HG02973 (cell line): ENCODE data around the gene BNIP5.
A peak's percentile ranks its signal among the peaks of the same experiment; 100 is the strongest.

Experiments
- ATAC-seq: cut with Tn5 transposase; IDR thresholded peaks from one replicate; pipeline ENCODE4 v1.9.1; 2021; ENCODE audit warnings: moderate library complexity; ENCODE audit not compliant: unreplicated experiment

The BNIP5 gene

DNA sequence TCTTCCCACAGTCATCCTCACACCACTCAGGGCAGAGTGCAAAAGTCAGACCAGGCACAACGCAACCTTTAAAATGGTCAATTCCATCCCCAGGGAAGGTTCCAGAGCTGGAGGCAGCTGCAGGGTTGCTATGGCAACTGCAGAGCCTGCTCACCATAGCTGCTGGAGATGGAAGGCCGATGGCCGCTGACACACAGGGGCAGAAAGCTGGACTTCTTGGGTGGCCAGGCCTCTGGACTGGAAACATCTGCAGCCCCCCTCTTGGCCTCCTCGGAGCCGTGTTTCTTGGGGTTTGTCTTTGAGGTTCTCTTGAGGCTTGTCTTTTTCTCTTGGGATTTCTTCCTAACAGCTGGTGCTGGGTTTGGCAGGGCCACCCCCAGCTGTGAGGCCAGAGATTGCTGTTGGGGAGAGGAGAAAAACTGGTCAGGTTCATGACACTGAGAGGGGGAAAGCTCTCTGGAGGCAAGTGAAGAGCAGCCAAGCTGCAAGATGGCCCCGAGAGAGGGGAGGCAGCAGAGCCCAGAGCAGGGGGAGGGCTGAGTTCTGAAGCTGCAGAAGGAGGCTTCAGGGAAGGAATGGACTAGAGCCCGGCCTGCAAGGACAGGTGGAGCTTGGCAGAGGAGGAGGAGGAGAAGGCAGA is 10.2 kb downstream of the BNIP5 start:
- ATAC-seq, result no peak

- no peak for ATAC-seq
These were observed 12.0 kb downstream of the BNIP5 start for GRCh38 chr6:36324715-36325114.

DNA sequence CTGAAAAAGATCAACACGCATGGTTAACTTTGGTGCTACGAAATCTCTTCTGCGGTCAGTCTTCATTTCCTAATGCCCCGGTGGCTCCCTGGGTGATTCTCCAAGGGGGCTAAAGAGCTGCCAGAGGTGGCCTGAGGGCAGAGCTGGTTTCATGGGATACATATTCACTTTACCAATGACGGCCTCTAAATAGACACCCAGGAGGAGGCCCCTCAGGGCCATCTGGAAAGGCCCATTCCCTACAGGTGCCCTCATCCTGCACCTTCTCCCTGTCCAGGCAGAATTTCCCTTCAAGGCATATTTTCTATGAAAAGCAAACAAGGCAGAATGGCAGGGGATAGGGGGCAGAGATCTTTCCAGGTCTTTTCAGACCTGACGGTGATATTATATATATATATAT is 12.5 kb downstream of the BNIP5 start:
- ATAC-seq, result no peak

DNA sequence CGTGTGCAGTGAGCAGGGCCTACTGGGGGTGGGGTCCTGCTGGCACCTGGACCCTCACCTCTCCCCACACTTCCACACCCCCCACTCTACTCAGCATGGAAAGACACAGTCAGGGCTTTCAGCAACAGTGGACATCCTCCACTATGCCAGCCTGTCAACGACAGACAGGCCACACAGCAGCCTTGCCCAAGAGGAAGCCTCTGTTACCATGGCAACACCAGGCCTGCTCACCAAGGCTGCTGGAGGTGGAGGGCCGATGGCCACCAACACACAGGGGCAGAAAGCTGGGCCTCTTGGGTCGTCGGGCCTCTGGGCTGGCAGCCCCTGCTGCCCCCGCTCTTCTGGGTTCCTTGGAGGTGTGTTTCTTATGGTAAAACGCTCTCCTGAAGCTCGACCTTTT is 13.6 kb downstream of the BNIP5 start:
- no peak for ATAC-seq

GRCh38 chr6:36322591-36322990 is 14.1 kb downstream of the BNIP5 start:
- no peak for ATAC-seq

DNA sequence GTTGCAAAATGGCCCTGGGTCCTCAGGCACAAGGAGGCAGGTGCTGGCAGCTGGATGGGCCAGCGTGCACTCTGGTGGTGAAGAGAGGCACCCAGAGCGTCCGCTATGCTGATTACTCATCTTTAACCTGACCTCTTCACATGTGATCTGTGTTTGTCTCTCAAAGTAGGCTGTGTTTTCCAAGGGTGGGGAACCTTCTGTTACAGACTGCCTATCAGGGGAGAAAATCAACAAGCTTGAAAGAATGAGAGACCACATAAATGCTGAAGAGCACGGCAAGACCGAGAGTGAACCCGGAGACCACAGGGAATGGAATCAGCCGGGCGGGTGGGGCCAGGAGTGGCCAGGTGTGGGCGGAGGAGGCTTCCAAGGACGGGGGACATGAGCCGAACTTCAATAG is 16.2 kb downstream of the BNIP5 start:
- ATAC-seq, result no peak

GRCh38 chr6:36319821-36320220 is 16.9 kb downstream of the BNIP5 start:
- no peak for ATAC-seq

DNA sequence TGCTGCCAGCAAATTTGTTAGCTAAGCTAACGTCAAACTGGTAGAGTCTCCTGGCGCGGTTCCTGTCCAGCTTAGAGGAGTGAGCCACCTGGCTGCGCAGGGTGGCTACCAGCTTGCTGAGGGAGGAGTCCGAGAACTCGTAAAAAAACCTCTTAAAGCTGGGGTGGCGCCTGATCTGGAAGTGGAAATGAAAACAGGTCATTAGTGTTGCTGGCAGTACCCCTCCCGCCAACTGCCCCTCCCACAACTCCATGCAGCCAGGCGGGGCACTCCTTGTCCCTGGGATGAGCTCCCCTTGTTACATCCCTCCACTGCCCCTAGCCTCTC is 17.3 kb downstream of the BNIP5 start:
- ATAC-seq, result no peak

DNA sequence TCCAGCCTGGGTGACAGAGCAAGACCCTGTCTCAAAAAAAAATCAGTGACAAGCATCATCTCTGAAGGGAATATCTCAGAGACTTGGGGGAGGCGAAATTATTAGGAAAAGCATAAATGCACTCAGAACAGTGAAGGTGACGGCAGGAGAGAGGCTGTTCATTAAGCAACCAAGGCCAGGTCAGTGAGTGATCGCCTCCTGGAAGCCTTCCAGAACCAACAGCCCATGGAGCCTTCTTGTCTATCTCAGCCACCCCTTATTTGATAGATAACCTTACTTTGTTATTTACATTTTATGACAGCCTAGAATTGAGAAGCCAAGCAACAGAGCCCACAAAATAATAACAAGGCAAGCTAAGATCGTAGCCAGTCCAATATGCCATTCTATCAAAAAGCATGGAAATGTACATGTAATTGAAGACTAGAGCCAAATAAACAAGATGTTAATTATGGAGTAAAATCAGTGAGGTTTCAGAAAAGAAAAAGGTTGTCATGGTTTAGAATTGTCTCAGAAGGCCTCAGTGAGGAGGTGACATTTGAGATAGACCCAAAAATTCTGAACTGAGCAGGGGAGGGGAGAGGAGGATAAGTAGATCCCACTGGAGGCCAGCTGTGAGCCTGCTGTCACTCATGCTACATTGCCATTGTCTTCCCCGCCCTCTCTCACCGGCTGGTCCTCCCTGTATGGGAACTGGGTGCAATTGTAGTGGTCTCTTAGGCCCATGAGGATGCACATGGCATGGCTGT is 17.8 kb downstream of the BNIP5 start:
- no peak for ATAC-seq

GRCh38 chr6:36317623-36318022 is 19.1 kb downstream of the BNIP5 start:
- no peak for ATAC-seq

DNA sequence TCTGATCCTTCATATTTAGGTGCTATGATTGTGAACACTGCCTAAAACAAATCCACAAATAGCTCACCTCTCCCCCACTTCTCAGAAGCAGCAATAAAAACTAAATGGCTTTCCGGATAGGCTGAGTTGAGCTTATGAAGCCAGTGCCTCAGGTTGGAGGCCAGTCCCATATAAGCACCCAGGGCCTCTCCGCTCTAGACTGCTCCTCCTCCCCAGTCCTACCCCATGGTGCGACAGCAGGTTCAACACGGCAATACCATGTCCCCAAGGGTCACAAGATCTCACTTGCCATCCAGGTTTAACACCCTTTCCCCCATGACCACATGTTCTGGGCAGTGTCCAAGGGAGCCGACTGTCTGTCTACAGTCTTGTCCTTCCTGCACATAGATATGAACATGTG is 20.8 kb downstream of the BNIP5 start:
- no peak for ATAC-seq

DNA sequence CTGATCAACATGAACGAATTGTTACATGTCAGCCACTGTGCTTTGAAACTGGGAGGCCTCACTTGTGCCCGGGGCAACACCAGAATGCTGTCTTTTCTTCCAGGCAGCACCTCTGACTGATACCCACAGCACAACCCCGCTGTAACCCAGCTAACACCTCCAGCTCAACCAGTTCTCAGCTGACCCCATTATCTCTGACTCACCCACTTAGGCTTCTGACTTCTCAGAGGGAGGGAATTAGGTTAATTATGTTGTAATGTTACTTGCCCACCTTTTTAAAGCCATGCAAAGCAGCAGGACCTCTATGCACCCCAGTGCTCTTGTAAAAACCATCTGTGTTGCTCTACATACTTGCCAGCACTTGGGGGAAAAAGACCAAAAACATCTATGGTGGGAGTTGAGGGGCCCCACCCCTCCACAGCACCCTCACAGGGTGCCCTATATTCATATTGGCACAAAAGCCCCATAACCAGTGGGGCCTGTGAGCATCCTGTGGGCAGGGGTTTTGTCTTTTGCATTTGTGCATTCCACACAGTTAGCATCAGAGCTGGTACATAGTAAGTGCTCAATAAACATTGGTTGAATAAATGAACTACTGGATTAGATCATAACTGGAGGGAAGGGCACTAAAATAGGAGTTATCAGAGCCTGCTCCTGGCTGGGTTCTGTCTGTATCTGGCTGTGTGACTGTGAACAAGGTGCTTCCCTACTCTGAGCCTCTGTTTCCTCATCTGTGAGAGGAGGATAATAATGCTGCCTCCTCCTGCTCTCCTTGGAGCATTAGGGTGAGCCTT is 22.3 kb downstream of the BNIP5 start:
- no peak for ATAC-seq

GRCh38 chr6:36313649-36313936 is 23.1 kb downstream of the BNIP5 start:
- ATAC-seq, result no peak

DNA sequence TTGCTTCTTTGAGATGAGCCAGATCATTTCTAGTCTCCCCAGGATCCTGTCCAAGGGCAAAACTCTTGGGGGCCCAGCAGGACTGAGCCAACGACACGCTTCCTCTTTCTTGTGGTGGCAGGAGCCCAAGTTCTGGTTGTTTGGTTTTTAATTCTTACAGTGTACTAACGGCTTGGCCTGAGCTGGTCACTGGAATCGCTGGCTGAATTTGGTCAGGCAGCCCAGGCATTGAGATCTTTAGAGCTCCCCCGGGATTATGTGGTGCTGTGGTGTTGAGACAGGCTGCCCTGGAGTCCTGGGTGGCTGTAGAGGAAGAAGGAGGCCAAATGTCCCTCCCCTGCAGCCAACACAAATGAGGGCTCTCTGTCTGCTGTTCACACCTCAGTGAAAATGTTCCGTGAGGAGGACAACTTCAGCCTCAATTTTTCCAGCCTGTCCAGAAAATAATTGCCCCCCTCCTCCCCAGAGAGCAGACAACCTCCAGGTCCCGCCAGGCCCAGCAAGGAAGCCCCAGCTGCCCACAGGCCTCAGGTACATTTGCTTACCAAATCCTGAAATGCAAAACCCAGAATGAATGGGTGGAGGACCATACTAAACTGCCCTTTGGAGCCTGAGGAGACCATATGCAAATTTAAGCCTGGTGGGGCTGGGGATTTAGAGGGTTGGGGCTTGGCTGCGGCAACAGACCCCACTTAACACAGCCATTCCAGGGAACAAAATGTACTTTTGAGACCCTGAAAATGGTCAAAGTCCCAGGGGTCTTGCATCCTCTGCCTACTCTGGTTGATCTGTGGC is 23.6 kb downstream of the BNIP5 start:
- ATAC-seq, result no peak

GRCh38 chr6:36309900-36310299 is 26.8 kb downstream of the BNIP5 start:
- no peak for ATAC-seq

DNA sequence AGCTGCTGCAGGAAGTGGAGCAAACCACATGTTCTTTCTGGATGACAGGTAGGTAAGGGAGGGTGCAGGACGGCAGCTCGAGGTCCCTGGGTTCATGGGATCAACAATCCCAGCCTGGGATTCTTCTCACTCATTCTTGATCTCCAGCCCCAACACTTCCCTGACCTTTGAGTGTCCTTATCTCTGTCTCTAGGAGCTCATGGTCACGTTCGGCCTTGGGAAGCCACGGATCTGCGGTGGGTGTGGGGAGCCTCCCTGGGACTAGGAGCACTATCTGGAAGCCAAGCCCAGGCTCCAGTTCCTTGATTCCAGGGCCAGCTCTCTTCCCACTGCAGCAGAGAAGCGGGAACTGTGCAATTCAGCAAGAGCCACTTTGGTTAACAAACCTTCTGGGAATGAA is 27.5 kb downstream of the BNIP5 start:
- no peak for ATAC-seq

- ATAC-seq, result no peak
These were observed 28.2 kb downstream of the BNIP5 start for GRCh38 chr6:36308514-36308913.

DNA sequence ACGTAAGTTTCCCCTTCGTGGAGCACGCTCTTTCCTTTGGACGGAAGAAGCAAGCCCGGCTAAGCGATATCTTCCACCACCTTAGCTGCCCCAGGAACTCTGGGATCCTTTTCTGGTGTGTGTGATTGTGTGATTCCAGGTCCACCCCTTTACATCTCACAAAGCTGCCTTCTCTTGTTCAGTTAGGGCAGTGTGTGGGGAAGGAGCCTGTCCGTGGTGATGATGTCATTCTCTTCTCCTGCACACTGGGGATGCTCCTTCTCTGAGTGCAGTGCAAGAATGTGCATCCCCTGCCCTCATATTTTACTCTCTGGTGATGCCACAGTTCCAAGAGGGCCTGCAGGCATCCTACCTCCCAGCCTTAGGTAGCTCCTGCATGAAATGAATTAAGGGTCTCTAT is 30.3 kb downstream of the BNIP5 start:
- no peak for ATAC-seq

DNA sequence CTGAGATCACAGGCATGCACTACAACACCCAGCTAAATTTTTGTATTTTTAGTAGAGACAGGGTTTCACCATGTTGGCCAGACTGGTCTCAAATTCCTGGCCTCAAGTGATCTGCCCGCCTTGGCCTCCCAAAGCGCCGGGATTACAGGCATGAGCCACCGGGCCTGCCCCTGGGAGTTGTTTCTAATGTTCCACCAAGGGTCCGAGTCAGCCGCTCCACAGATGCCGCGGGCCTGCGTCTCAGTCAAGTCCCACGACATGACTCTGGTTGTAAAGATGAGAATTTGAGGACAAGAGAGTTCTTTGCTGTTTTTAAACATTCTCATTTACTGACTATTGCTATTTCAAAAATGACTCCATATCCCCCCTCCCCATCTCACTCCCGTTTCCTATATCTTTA is 30.8 kb downstream of the BNIP5 start:
- no peak for ATAC-seq

- peak; percentile 67 for ATAC-seq
These were observed 34.3 kb downstream of the BNIP5 start for GRCh38 chr6:36302227-36302976.

- ATAC-seq, result no peak
These were observed 34.9 kb downstream of the BNIP5 start for GRCh38 chr6:36301781-36302180.
